ENCODE results near the gene JARID2.

DNA sequence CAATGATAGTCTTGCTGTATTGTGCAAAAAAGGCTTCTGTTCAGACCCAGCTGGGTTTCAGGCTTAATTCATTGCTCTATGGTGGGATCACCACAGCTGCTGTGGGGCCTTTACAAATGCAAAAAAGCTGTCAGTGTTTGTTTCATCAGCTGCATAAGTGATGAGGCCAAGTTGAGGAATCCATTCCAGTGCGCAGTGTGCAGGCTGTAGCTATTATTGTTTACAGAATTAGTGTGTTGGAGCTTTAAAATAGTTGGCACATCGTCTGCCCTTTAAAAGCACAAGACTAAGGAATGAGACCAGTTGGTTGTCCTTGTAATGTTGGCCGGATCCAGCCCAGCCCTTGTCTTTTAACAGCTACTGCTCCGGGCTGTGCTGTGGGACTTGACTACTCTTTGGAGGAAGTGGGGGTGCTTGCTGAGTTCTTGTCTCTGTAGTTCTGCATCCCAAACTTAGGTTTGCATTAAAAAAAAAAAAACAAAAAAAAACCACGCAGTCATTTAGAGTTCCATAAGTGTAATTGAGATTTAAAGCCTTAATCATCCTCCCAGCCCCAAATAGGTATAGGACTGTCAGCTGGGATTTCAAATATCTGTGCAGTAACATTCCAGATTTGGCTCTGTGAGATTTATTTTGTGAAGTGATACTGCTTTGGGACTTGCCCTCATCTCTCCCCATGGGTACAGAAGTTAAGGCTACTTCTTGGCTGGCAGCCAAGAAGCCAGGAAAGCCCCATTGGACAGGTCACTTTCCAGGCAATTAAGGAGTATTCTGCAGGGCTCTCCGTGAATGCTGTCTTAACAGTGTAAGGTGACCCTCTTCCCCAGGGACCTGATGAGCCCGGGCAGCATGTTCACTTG, 19.3 kb downstream of the JARID2 start:
- TF ChIP-seq CTCF (IDR thresholded peaks at IDR 0.05 in 4 of 5, conservative IDR thresholded peaks at IDR 0.05 in 1 of 5) = no peak
- no peak for TF ChIP-seq POLR2A (IDR thresholded peaks at IDR 0.05)

Data from gastrocnemius medialis (tissue), 4 donors.